A673 (cell line): ENCODE results near the gene USP36. TPM values are rescaled to one million over a fixed set of nuclear protein-coding genes. Genes with fewer than 3 reads are reported as not detected.
A peak's percentile ranks its signal among the peaks of the same experiment; 100 is the strongest.

Experiments used
- BruUV-seq: library from RNA; stranded (reverse); fragments of 400-500 nt; replicated peaks from 2 replicates; lab custom pipeline; 2021; lab: Mats Ljungman, UMichigan
- CTCF ChIA-PET: fragments of 300-600 bp; sonication (Branson Sonifier 250); formaldehyde crosslinking; loops from one replicate; lab custom pipeline; 2022; ENCODE audit warnings: antibody characterized with exemption; lab: Charles Lee
- POLR2A ChIA-PET: fragments of 300-600 bp; sonication (Branson Sonifier 250); formaldehyde crosslinking; loops from one replicate; lab custom pipeline; 2022; ENCODE audit warnings: antibody characterized with exemption; ENCODE audit not compliant: low non-redundant PET; lab: Charles Lee
- DNase-seq: peaks from one replicate; pipeline ENCODE4 v3.0.0-alpha.2; 2015; ENCODE audit warnings: low spot score
- H3K27ac ChIP-seq: fragments of 200-600 bp; sonication (generic); 2 replicates; pipeline ENCODE4 v1.5.1; 2016; ENCODE audit warnings: mixed run types, low read depth, mild to moderate bottlenecking, mixed read lengths, antibody characterized with exemption, low read length; ENCODE audit not compliant: poor library complexity, severe bottlenecking
- H3K27me3 ChIP-seq: fragments of 200-600 bp; sonication (generic); replicated peaks from 2 replicates; pipeline ENCODE4 v1.6.1; 2017; ENCODE audit warnings: mixed run types, low read depth, mild to moderate bottlenecking, mixed read lengths, antibody characterized with exemption, low read length; ENCODE audit not compliant: insufficient read depth, poor library complexity
- H3K36me3 ChIP-seq: fragments of 200-600 bp; sonication (generic); 2 replicates; pipeline ENCODE4 v1.6.1; 2016; ENCODE audit warnings: mixed run types, mild to moderate bottlenecking, mixed read lengths, antibody characterized with exemption, low read length; ENCODE audit not compliant: insufficient read depth, poor library complexity, severe bottlenecking
- H3K4me1 ChIP-seq: fragments of 200-600 bp; sonication (generic); 2 replicates; pipeline ENCODE4 v1.6.1; 2017; ENCODE audit warnings: mixed run types, mild to moderate bottlenecking, mixed read lengths, antibody characterized with exemption, low read length; ENCODE audit not compliant: insufficient read depth, poor library complexity, severe bottlenecking
- H3K4me3 ChIP-seq: fragments of 200-600 bp; sonication (generic); 2 replicates; pipeline ENCODE4 v1.5.1; 2016; ENCODE audit warnings: low read depth, mixed run types, mild to moderate bottlenecking, mixed read lengths, low read length; ENCODE audit not compliant: poor library complexity, severe bottlenecking
- H3K9me3 ChIP-seq: fragments of 200-600 bp; sonication (generic); 2 replicates; pipeline ENCODE4 v1.6.1; 2016; ENCODE audit warnings: mixed run types, low read depth, mild to moderate bottlenecking, mixed read lengths, antibody characterized with exemption, low read length; ENCODE audit not compliant: poor library complexity, severe bottlenecking
- CTCF ChIP-seq: fragments of 300-800, 200-600 bp; sonication (generic); conservative IDR thresholded peaks from 2 replicates; pipeline ENCODE4 v1.5.1; 2017; ENCODE audit warnings: low read depth, mild to moderate bottlenecking, antibody characterized with exemption, low read length, moderate library complexity, mixed read lengths
- EZH2 ChIP-seq: fragments of 200-600 bp; sonication (generic); IDR thresholded peaks from 2 replicates; pipeline ENCODE4 v1.6.1; 2017; ENCODE audit warnings: borderline replicate concordance, low read depth, mild to moderate bottlenecking, mixed read lengths, antibody characterized with exemption, low read length; ENCODE audit not compliant: poor library complexity, severe bottlenecking
- intact Hi-C: fragments of 100-400 bp; cut with micrococcal nuclease; formaldehyde crosslinking; loops from one replicate; pipeline ENCODE4 v1.10.0; 2022; ENCODE audit not compliant: unreplicated experiment
- total RNA-seq: library from RNA; stranded (reverse); gene quantifications from 2 replicates; pipeline ENCODE4 v1.2.3, GENCODE V29; 2021

Gene USP36
- total RNA-seq, 1 experiment from 2014 or later, result 74.9 TPM

GRCh38 chr17:78812855-78813254, 27.8 kb downstream of the USP36 start:
- BruUV-seq, result no TSS peak
- peaks cover 85% of the 10 kb centered on the region for H3K36me3 ChIP-seq
- H3K27me3 ChIP-seq, result no peaks in the 10 kb centered on the region
- no peaks in the 10 kb centered on the region for H3K9me3 ChIP-seq
- H3K27ac ChIP-seq, result no peak overlapping the region
- no peaks in the 10 kb centered on the region for H3K4me1 ChIP-seq
- intact Hi-C loops, result no loop called here
- DNase-seq, result no peak
- ChIA-PET POLR2A (no interaction called here), CTCF (no interaction called here)
- no peak overlapping the region for H3K4me3 ChIP-seq
- no peak for TF ChIP-seq CTCF
- no peak for TF ChIP-seq EZH2

- ChIA-PET POLR2A (no interaction called here), CTCF (no interaction called here)
- Histone ChIP-seq H3K4me1 (peaks cover 5% of the 10 kb centered on the region), H3K27ac (no peak overlapping the region), H3K4me3 (no peak overlapping the region), H3K36me3 (peaks cover 87% of the 10 kb centered on the region), H3K27me3 (no peaks in the 10 kb centered on the region), H3K9me3 (no peaks in the 10 kb centered on the region)
- DNase-seq, result no peak
- BruUV-seq, result no TSS peak
- TF ChIP-seq CTCF (no peak), EZH2 (no peak)
- intact Hi-C loops, result no loop called here
Measured at GRCh38 chr17:78808163-78808562, 32.5 kb downstream of the USP36 start.

GRCh38 chr17:78806451-78806850, 34.2 kb downstream of the USP36 start:
- H3K27ac ChIP-seq, result peak overlapping the region; percentile 53
- intact Hi-C loops, result no loop called here
- DNase-seq, result peak; percentile 52
- H3K36me3 ChIP-seq, result peaks cover 78% of the 10 kb centered on the region
- POLR2A ChIA-PET, result no interaction called here
- H3K4me3 ChIP-seq, result no peak overlapping the region
- H3K9me3 ChIP-seq, result no peaks in the 10 kb centered on the region
- TF ChIP-seq EZH2 (no peak), CTCF (no peak)
- H3K4me1 ChIP-seq, result peaks cover 5% of the 10 kb centered on the region
- CTCF ChIA-PET, result no interaction called here
- BruUV-seq, result no TSS peak
- H3K27me3 ChIP-seq, result no peaks in the 10 kb centered on the region
